Liver (tissue), 3 donors: ENCODE data around the gene PTPRD.

ENCODE experiments used
- CTCF ChIP-seq: fragments of 150-350 bp; IDR thresholded peaks from 2 replicates; pipeline ENCODE4 v1.5.1; 2017; ENCODE audit warnings: improper control_type of control experiment, low read depth, low read length; ENCODE audit not compliant: missing input control
- JUND ChIP-seq, 2 donors: IDR thresholded peaks; 2 replicates each; pipeline ENCODE4 v1.6.1; 2016; ENCODE audit warnings: antibody characterized with exemption in 2 of 2
- SP1 ChIP-seq: IDR thresholded peaks from 2 replicates; pipeline ENCODE4 v1.6.1; 2018; ENCODE audit warnings: antibody characterized with exemption, mild to moderate bottlenecking
- donor health status: healthy.
- donor health status: healthy.

GRCh38 chr9:10562581-10563343 is 50.0 kb downstream of the PTPRD start:
- TF ChIP-seq JUND (IDR thresholded peaks at IDR 0.05) (no peak), CTCF (no peak), SP1 (no peak)
